HepG2 (cell line): ENCODE measurements around the gene SPTBN5. TPM values are rescaled to one million over a fixed set of nuclear protein-coding genes. Genes with fewer than 3 reads are reported as not detected.

ENCODE experiments used
- DNMT3B ChIP-seq: conservative IDR thresholded peaks from 2 replicates; pipeline ENCODE4 v1.6.1; 2016; ENCODE audit warnings: missing biosample characterization, control low read depth
- GATA4 ChIP-seq: sonication (generic); IDR thresholded peaks from 2 replicates; pipeline ENCODE4 v1.6.1; 2016; ENCODE audit warnings: antibody characterized with exemption, low read depth, borderline replicate concordance
- GPBP1L1 ChIP-seq: sonication (generic); formaldehyde crosslinking; IDR thresholded peaks from 2 replicates; pipeline ENCODE4 v1.5.0; 2020; ENCODE audit warnings: mild to moderate bottlenecking, missing genetic modification reagents
- HMGXB3 ChIP-seq: sonication (generic); formaldehyde crosslinking; IDR thresholded peaks from 2 replicates; pipeline ENCODE4 v1.4.0; 2020; ENCODE audit warnings: missing genetic modification reagents, borderline replicate concordance
- HMGXB4 ChIP-seq, 2 experiments: sonication (generic) in 1 of 2; formaldehyde crosslinking in 1 of 2; IDR thresholded peaks; 2 replicates each; pipeline versions ENCODE4 v1.4.0 to v1.6.1; 2018 to 2020; ENCODE audit warnings: missing genetic modification reagents in 2 of 2, borderline replicate concordance in 1 of 2, low read depth in 1 of 2, mild to moderate bottlenecking in 1 of 2, missing biosample characterization in 1 of 2
- KDM1A ChIP-seq: IDR thresholded peaks from 2 replicates; pipeline ENCODE4 v1.6.1; 2016; ENCODE audit warnings: missing compliant biosample characterization
- PBX3 ChIP-seq: sonication (generic); formaldehyde crosslinking; IDR thresholded peaks from 2 replicates; pipeline ENCODE4 v1.8.1; 2023; ENCODE audit warnings: missing genetic modification reagents, inconsistent platforms, borderline replicate concordance
- RARA ChIP-seq: IDR thresholded peaks from 2 replicates; pipeline ENCODE4 v1.6.1; 2016; ENCODE audit warnings: missing genetic modification reagents, missing compliant biosample characterization
- TRAFD1 ChIP-seq: sonication (generic); formaldehyde crosslinking; IDR thresholded peaks from 2 replicates; pipeline ENCODE4 v1.5.1; 2020; ENCODE audit warnings: missing genetic modification reagents, mild to moderate bottlenecking, borderline replicate concordance
- ZKSCAN5 ChIP-seq: sonication (generic); formaldehyde crosslinking; IDR thresholded peaks from 2 replicates; pipeline ENCODE4 v1.5.1; 2020; ENCODE audit warnings: mild to moderate bottlenecking, missing genetic modification reagents
- ZNF121 ChIP-seq: sonication (generic); formaldehyde crosslinking; IDR thresholded peaks from 2 replicates; pipeline ENCODE4 v1.5.0; 2020; ENCODE audit warnings: mild to moderate bottlenecking, missing genetic modification reagents
- ZNF124 ChIP-seq: sonication (generic); formaldehyde crosslinking; IDR thresholded peaks from 2 replicates; pipeline ENCODE4 v1.4.0; 2020; ENCODE audit warnings: missing genetic modification reagents
- ZNF503 ChIP-seq: sonication (generic); formaldehyde crosslinking; IDR thresholded peaks from 2 replicates; pipeline ENCODE4 v1.4.0; 2020; ENCODE audit warnings: missing genetic modification reagents
- ZNF556 ChIP-seq: sonication (generic); formaldehyde crosslinking; IDR thresholded peaks from 2 replicates; pipeline ENCODE4 v1.4.0; 2020; ENCODE audit warnings: mild to moderate bottlenecking, missing genetic modification reagents, borderline replicate concordance
- ZNF616 ChIP-seq: sonication (generic); formaldehyde crosslinking; IDR thresholded peaks from 2 replicates; pipeline ENCODE4 v1.5.0; 2020; ENCODE audit warnings: low read depth, mild to moderate bottlenecking, missing genetic modification reagents
- polyA plus RNA-seq, 8 experiments: library from polyadenylated mRNA; depleted of rRNA in 3 of 8; stranded (reverse) in 7 of 8; unstranded in 1 of 8; fragments of >200 nt; fragmentation: Illumina TruSeq in 4 of 8; extraction: Trizol in 4 of 8; gene quantifications; 2 replicates each; pipeline versions ENCODE4 v1.2.1 to v1.2.3, GENCODE V29; 2011 to 2016; ENCODE audit warnings: low read depth in 4 of 8, missing spikeins in 1 of 8, mixed read lengths in 1 of 8; ENCODE audit not compliant: insufficient read depth in 1 of 8
- total RNA-seq, 5 experiments: library from RNA; depleted of rRNA; stranded (reverse); fragments of >200 nt; fragmentation: Illumina TruSeq; extraction: Trizol; gene quantifications; 2 replicates each; pipeline ENCODE4 v1.2.3, GENCODE V29; 2016; ENCODE audit warnings: low read depth in 1 of 5

Gene SPTBN5
- total and polyA plus RNA-seq, 2 of the 13 experiments (the other 11 are each of a cell fraction or from before 2014, with no cell fraction given), result 0.01 to 0.07 TPM

- TF ChIP-seq ZNF121 (CRISPR knock-in tag) (no peak), PBX3 (CRISPR knock-in tag) (no peak), TRAFD1 (CRISPR knock-in tag) (no peak), HMGXB3 (no peak), ZNF616 (CRISPR knock-in tag) (no peak), RARA (CRISPR knock-in tag) (0 out of 2 replicates have a peak, but pooled peaks have one; percentile 31), ZNF124 (CRISPR knock-in tag) (no peak), ZKSCAN5 (CRISPR knock-in tag) (no peak), GATA4 (no peak), ZNF503 (CRISPR knock-in tag) (peak; percentile 77), ZNF556 (CRISPR knock-in tag) (no peak), DNMT3B (no peak), HMGXB4 (CRISPR knock-in tag; IDR thresholded peaks at IDR 0.05; ENCODE audit: borderline replicate concordance in 1 of 2, low read depth in 1 of 2) (no peak), KDM1A (0 out of 2 replicates have a peak, but pooled peaks have one; percentile 27), GPBP1L1 (CRISPR knock-in tag) (no peak)
These were observed 34.2 kb upstream of the SPTBN5 start (continued) for GRCh38 chr15:41928100-41928499.
